Measurements from ENCODE around the gene ITSN1. TPM values are rescaled to one million over a fixed set of nuclear protein-coding genes. Genes with fewer than 3 reads are reported as not detected.
A peak's percentile ranks its signal among the peaks of the same experiment; 100 is the strongest.
"Not testable (repeated sequence)": the region's sequence is repeated elsewhere in the genome, so short reads cannot be mapped to it uniquely, and the experiment has no call there.

The ITSN1 gene
- 1 to 10 TPM; 3.6 to 6.6 TPM for total RNA-seq

DNA sequence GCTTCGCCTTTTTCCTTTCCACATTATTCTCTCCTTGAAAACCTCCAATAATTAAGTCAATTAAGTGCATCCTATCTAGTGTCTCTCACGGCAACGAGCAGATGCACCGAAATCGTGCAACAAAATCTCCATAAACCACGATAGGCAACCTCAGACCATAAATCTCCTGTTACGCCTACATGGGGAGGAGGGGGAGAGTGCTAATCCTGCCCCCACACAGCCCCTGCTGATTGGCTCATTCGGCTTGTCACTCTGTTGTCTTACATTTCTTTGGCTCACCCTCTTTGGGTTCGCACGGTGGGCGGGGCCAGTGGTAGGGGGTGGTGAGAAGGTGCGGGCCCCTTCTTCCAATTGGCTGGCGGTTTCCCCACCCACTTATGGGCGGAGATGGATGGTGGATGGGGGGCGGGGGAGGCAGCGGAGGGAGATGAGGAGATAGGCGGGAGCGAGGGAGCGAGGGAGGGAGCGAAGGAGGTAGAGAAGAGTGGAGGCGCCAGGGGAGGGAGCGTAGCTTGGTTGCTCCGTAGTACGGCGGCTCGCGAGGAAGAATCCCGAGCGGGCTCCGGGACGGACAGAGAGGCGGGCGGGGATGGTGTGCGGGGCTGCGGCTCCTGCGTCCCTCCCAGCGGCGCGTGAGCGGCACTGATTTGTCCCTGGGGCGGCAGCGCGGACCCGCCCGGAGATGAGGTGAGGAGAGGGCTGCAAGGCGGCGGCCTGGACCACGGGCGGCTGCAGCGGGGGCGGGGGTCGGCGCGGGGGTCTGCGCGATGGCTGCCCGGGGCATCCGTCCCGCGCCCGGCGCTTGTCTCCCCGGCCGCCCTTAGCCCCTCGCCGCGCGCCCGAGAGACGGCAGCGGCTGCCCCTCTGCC is at the start of gene ITSN1:
ITSN1 (plus strand) TSS at position 475 of the 869 bp plus-strand sequence. CDS start 76,328 bp downstream, outside the sequence.
- Mint-ChIP-seq H3K4me1 (peaks cover 7% of the 10 kb centered on the region), H3K27ac (peak within 1 kb of the TSS; percentile 92), H3K4me3 (peak within 1 kb of the TSS; percentile 95), H3K9me3 (no peaks in the 10 kb centered on the region), H3K27me3 (peaks cover 22% of the 10 kb centered on the region), H3K36me3 (no peaks in the 10 kb centered on the region)
- peak; percentile 99 for DNase-seq

DNA sequence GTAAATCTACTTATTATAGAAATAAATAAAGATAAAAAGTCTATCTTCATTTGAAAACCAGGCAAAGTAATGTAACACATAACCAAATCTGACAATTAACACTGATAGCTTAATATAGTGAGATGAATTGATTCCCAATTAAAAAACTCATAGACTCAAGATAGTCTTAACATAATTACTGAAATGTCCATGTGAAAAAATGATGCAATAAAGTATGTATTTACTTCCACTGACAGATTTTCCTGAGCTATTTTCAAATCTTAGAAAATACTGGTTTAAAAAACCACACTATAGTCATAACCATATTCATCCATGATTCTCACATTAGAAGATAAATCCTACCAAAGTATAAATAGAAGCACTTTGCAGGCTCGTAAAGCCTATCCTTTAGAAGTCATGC is 44.2 kb upstream of the ITSN1 start:
- Mint-ChIP-seq H3K9me3 (no peaks in the 10 kb centered on the region), H3K4me3 (no peak overlapping the region), H3K36me3 (peaks cover 8% of the 10 kb centered on the region), H3K4me1 (no peaks in the 10 kb centered on the region), H3K27me3 (no peaks in the 10 kb centered on the region), H3K27ac (no peak overlapping the region)
- no peak for DNase-seq

DNA sequence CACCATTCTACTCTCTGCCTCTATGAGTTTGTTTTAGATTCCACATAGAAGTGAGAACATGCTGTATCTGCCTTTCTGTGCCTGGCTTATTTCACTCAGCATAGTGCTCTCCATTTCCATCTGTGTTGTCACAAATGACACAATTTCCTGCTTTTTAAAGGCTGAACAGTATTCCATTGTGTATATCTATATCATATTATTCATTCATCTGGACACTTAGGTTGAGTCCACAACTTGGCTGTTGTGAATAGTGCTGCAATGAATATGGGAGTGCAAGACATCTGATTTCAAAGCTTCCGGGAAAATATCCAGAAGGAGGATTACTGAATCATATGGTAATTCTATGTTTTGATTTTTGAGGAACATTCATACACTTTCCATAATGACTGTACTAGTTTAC is 33.7 kb upstream of the ITSN1 start:
- DNase-seq = no peak
- H3K9me3 Mint-ChIP-seq = no peaks in the 10 kb centered on the region
- H3K36me3 Mint-ChIP-seq = no peaks in the 10 kb centered on the region
- H3K4me1 Mint-ChIP-seq = no peaks in the 10 kb centered on the region
- no peaks in the 10 kb centered on the region for H3K27me3 Mint-ChIP-seq
- no peak overlapping the region for H3K4me3 Mint-ChIP-seq
- no peak overlapping the region for H3K27ac Mint-ChIP-seq

DNA sequence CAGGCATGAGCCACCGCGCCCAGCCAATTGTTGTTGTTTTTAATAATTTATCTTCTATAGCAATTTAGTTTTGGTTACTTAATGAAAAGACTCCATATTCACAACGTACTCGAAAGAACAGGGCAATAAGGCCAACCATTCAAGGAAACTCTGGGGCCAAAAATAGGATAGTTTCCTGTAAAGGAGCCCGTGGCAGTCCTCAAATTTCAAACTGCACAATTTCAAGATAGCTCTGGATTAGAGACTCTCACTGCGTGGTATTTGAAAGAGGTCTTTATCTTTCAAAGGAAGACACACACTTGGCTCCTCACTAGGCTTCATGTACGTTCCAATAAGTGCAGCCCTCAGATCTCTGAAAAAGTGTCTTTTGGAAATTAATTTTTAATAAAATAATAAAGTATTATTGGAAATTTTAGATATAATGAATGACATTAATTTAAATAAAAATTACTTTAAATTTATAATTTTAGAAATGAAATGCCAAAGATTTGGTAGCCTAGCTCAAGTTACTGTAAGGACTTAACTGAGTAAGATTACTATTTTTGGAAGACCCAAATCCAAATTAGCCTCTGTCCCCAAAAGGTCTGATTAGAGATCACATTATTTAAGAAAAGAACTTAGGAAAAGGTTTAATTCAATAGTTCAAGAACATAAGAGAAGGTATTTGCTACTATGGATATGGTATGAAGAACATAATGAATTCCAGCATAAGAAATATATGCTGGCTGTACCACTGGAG is 31.1 kb upstream of the ITSN1 start:
- Mint-ChIP-seq H3K27ac (no peak overlapping the region), H3K36me3 (no peaks in the 10 kb centered on the region), H3K4me1 (no peaks in the 10 kb centered on the region), H3K27me3 (no peaks in the 10 kb centered on the region), H3K9me3 (no peaks in the 10 kb centered on the region), H3K4me3 (no peak overlapping the region)
- DNase-seq = no peak

DNA sequence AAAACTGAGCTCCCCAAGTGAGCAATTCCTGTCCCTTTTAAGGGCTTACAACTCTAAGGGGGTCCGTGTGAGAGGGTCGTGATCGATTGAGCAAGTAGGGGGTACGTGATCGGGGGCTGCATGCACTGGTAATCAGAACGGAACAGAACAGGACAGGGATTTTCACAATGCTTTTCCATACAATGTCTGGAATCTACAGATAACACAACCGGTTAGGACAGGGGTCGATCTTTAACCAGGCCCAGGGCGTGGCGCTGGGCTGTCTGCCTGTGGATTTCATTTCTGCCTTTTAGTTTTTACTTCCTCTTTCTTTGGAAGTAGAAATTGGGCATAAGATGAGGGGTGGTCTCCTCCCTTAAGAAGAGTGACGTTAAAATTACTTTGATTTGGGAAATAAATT is 24.7 kb upstream of the ITSN1 start:
- not testable (repeated sequence) for H3K9me3 Mint-ChIP-seq, H3K4me1 Mint-ChIP-seq, H3K4me3 Mint-ChIP-seq, H3K27ac Mint-ChIP-seq, DNase-seq, H3K36me3 Mint-ChIP-seq, H3K27me3 Mint-ChIP-seq

DNA sequence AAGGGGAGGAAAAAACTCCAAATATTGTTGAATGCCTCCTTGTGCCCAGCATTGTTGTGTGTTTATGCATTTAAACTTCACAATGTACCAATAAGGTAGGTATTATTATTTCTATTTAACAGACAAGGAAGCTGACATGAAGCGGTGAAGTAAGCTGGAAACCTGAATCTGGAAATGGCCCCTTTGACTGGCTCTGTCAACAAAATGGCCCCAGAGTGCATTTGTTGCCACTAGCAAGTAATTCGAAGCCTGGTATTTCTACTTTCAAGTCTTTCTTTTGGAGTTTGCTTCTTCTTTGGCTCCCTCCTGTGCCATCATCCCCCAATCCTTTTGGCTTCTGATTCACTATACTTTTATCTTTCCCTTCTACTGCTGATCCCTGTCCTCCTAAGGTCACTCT is 23.9 kb upstream of the ITSN1 start:
- H3K27ac Mint-ChIP-seq = no peak overlapping the region
- H3K36me3 Mint-ChIP-seq = peaks cover 10% of the 10 kb centered on the region
- no peaks in the 10 kb centered on the region for H3K9me3 Mint-ChIP-seq
- H3K4me1 Mint-ChIP-seq = no peaks in the 10 kb centered on the region
- no peak overlapping the region for H3K4me3 Mint-ChIP-seq
- DNase-seq = no peak
- H3K27me3 Mint-ChIP-seq = no peaks in the 10 kb centered on the region

DNA sequence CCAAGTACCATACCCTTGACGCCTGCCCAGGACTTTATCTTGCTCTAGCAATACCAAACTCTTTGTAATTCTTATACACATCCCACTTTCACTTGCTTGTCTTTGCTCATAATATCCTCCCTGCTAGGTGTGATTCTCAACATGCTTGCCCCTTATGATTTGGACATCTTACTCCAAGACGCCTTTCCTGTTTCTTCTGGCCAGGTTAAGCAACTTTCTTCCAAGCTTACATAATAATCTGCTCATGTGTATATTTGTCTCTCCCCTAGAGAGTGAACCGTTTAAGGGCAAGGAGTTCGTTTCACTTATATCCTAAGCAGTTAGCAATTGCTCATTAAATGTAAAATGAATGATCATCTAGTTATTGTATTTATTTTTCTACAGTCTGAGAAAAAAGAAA is 22.6 kb upstream of the ITSN1 start:
- H3K27me3 Mint-ChIP-seq = no peaks in the 10 kb centered on the region
- H3K9me3 Mint-ChIP-seq = no peaks in the 10 kb centered on the region
- H3K4me1 Mint-ChIP-seq = no peaks in the 10 kb centered on the region
- no peak for DNase-seq
- peaks cover 11% of the 10 kb centered on the region for H3K36me3 Mint-ChIP-seq
- no peak overlapping the region for H3K4me3 Mint-ChIP-seq
- H3K27ac Mint-ChIP-seq = no peak overlapping the region

DNA sequence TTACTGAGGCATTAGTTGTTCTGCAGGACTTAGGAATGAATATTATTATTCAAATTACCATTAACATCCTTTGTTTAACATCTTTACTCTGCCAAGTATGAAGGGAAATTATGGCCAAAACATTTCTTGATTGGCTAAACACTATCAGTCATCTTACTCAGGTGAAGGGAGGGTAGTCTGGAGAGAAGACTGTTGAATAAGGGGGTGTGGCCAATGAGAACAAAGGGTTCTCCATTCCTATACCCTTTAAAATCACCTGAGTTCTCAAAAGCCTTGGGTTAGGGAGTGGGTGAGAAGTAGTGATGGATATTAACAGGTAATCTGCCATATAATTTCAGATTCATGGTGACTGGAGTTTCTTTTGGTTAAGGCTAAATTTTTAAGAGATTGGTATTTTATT is 20.0 kb upstream of the ITSN1 start:
- Mint-ChIP-seq H3K4me1 (no peaks in the 10 kb centered on the region), H3K36me3 (peaks cover 9% of the 10 kb centered on the region), H3K4me3 (no peak overlapping the region), H3K27me3 (no peaks in the 10 kb centered on the region), H3K9me3 (no peaks in the 10 kb centered on the region), H3K27ac (no peak overlapping the region)
- DNase-seq = no peak

DNA sequence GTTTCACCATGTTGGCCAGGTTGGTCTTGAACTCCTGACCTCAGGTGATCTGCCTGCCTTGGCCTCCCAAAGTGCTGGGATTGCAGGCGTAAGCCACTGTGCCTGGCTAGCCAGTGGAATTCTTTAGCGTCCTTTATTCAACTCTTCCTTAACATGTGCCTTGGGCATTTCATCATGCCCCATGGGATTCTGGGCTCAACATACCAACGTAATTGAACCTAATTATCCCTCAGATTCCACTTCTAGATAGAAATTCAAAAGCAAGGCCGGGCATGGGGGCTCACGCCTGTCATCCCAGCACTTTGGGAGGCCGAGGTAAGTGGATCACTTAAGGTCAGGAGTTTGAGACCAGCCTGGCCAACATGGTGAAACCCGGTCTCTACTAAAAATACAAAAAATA is 16.1 kb upstream of the ITSN1 start:
- H3K9me3 Mint-ChIP-seq, H3K4me3 Mint-ChIP-seq, H3K27me3 Mint-ChIP-seq, H3K27ac Mint-ChIP-seq, H3K4me1 Mint-ChIP-seq, DNase-seq, H3K36me3 Mint-ChIP-seq: not testable (repeated sequence)

DNA sequence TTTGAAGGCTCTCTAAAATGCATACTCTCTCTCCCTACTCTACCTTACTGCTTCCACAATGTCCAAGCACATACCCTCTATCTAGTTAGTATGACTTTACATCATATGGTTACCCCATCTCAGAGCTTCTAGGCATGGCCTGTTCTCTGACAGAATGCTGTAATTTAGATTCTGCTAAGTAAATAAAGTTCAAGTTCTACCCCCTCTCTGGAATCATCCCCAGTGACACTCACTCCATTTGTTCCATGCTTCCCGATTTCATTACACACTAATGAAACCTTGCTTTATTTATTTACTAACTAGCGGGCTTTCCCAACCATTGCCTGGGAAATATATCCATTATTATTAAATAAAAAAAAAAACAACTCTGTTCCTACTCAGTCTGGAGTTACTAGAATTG is 8.0 kb upstream of the ITSN1 start:
- H3K27me3 Mint-ChIP-seq = no peaks in the 10 kb centered on the region
- H3K4me1 Mint-ChIP-seq = peaks cover 10% of the 10 kb centered on the region
- H3K27ac Mint-ChIP-seq = no peak overlapping the region
- H3K4me3 Mint-ChIP-seq = no peak overlapping the region
- no peaks in the 10 kb centered on the region for H3K9me3 Mint-ChIP-seq
- DNase-seq = no peak
- H3K36me3 Mint-ChIP-seq = peaks cover 6% of the 10 kb centered on the region

DNA sequence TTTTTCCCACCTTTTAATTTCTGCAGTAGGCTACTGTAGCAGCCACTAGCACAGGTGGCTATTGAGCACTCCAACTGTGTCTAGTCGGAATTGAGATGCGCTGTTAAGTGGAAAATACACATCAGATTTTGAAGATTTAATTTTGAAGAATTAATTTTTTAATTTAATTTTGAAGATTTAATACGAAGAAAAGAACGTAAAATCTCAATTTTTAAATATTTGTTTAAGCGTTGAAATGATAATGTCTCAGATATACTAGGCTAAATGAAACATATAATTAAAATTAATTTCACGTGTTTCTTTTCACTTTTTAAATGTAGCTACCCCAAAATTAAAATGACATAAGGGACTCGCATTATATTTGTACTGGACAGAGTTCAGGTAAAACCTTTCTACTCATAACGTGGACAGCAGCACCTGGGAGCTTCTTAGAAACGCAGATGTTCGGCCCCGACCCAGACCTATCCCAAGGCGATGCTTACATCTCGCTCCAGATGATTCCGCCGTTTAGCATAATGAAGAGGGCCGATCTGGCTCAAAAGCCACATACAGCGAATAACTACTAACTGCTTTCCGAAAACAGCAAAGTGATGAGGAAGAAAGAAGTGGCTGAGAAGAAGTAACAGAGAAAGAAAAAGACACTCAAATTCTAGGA is 1.5 kb upstream of the ITSN1 start:
- Mint-ChIP-seq H3K36me3 (no peaks in the 10 kb centered on the region), H3K27ac (peak overlapping the region; percentile 92), H3K4me3 (peak overlapping the region; percentile 95), H3K27me3 (peaks cover 22% of the 10 kb centered on the region), H3K9me3 (no peaks in the 10 kb centered on the region), H3K4me1 (peaks cover 13% of the 10 kb centered on the region)
- no peak for DNase-seq

DNA sequence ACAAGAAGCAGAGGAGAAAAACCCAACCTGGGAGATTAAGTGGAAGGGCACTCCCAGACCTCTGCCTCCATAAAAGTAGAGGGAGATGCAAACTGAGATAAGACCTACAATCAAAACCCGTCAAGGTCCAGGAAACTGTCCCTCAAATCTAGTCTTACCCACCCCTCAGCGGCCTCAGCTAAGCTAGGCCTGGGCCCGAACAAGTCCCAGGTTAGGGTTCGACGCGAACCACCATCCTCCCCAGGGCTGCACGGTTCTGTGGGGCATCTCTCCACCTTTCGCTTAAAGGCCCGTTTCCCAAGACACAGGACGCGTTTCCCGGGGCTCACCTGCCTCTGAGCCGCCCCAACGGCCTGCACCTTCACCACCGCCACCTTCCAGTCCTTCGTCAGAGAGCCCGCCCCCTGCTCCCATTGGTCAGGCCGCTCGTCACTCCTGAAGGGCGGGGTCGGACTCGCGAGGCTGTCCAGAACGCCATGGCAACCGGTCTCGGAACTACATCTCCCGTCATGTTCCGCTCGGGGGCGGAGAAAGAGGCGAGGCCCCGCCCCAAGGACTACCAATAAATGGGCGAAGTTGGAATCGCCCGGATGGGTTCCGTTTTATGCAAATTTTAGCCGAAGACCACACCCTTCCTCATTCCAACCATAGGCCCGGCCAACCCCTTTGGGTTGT is 812 bp upstream of the ITSN1 start, which contains the start of gene CRYZL1:
CRYZL1 (minus strand) TSS at position 390 of the 675 bp plus-strand sequence. CDS start 10,190 bp downstream, outside the sequence.
- peaks cover 13% of the 10 kb centered on the region for H3K4me1 Mint-ChIP-seq
- H3K27ac Mint-ChIP-seq = peak within 1 kb of the TSS; percentile 92
- peaks cover 22% of the 10 kb centered on the region for H3K27me3 Mint-ChIP-seq
- DNase-seq = peak; percentile 99
- no peaks in the 10 kb centered on the region for H3K9me3 Mint-ChIP-seq
- H3K4me3 Mint-ChIP-seq = peak within 1 kb of the TSS; percentile 95
- H3K36me3 Mint-ChIP-seq = no peaks in the 10 kb centered on the region

DNA sequence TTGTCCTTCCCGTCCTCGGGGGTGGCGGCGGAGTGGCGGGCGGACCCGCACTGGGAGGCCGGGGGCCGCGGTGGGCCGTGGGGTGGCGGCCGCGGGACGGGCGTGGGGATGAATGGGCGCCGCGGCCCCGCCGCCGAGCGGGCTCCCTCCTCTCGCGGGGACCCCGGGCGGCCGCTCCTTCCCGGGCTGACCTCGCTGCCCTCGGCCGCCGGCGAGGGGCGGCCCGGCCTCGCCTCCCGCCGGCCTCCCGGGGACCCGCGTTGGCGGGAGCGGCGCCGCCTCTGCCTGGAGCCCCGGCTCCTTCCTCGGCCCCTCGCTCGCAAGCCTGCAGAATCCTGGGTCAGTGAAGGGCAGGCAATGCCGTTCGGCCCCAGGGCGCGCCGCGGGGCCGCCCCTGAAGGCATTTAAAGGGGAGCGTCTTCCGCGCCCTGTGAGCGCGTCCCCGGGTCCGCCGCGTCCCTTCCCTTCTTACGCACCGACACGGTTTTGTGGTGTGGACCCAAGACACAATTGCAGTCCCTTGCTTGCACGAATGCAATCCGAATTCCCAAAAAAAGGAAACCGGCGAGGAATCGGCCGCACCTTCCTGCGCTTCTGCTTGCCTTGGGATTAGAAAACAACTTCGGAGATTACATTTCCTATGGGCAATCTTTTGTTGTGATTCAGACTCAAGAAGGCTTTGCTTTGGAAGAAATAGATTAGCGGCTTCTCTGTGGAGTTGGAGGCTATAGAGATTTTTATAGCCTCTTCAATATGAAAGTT is 776 bp downstream of the ITSN1 start:
- Mint-ChIP-seq H3K4me1 (peaks cover 5% of the 10 kb centered on the region), H3K9me3 (no peaks in the 10 kb centered on the region), H3K27me3 (peaks cover 22% of the 10 kb centered on the region), H3K4me3 (peak overlapping the region; percentile 79), H3K27ac (no peak overlapping the region), H3K36me3 (no peaks in the 10 kb centered on the region)
- DNase-seq = peak; percentile 22

DNA sequence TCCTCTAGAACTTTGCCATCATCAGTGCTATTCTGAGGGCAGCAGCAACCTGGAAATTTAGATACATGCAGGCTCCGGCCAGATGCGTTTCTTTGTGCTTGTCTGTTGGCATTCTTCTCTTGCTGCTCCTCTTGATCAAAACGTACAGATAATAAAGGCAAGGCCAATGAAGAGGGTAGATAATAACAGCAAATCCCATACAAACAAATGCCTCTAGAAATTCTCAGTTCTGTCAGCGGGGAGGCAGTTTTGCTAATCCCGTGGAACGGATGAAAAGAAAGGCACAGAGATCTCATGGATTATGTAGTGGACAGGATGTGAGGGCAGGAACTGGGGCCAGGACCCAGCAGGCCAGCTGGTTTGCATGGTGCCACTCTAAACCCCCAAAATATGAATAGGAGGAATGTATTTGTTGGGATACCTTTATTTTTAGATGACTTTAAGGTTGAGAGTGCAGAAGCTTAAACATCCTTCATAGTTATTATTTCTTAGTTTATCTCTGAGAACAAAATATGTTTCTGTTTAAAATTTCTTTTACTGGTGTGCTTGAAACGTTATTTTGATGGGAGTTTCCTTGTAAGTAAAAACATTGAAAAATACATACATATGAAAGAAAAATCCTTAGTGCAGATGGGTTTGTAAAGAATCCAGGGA is 1.5 kb downstream of the ITSN1 start:
- H3K9me3 Mint-ChIP-seq = no peaks in the 10 kb centered on the region
- H3K36me3 Mint-ChIP-seq = no peaks in the 10 kb centered on the region
- peaks cover 5% of the 10 kb centered on the region for H3K4me1 Mint-ChIP-seq
- peaks cover 22% of the 10 kb centered on the region for H3K27me3 Mint-ChIP-seq
- no peak overlapping the region for H3K27ac Mint-ChIP-seq
- peak overlapping the region; percentile 79 for H3K4me3 Mint-ChIP-seq
- DNase-seq = no peak
